ENCODE results near the gene HEATR5A.

Gene HEATR5A

DNA sequence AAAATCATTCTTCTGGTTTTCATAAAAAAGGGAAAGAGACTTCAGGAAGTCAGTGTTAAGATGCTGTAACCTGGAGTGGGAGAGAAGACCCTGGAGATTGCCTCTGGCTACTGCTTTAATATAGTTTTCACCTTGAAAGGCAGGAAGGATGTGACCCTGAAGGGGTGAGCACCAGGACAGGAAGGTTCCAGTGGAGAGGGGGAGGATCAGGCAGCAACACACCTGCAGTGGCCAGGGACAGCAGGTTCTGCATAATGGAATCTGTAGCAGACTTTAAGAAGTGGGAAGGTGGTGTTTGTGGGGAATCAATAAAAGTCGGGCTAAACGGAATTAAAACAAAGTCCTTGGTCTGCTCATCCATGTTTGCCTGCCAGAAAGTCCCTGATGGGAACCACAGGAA is 6.3 kb upstream of the HEATR5A start:
- no peak for DNase-seq (ENCODE audit: low spot score)

GRCh38 chr14:31425905-31426304 is 5.6 kb upstream of the HEATR5A start:
- DNase-seq (ENCODE audit: low spot score): no peak

DNA sequence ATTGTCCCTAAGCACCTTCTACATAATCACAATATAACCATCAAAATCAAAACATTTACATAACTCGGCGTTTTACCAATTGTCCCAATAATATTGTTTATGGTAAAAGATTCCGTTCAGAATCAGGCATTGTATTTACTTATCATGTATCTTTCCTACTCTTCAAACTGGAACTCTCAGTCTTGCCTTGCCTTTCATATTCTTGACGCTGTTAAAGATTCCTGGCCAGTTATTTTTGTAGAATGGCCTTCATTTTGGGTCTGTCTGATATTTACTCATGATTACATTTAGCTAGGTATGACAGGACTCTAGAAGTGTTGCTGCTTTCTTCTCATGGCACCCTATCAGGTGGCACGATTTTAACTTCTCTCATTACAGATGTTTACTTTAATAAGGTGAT is 850 bp upstream of the HEATR5A start:
- DNase-seq (ENCODE audit: low spot score): no peak

GRCh38 chr14:31419967-31420318 is 407 bp downstream of the HEATR5A start:
- peak; percentile 56 for DNase-seq (ENCODE audit: low spot score)

DNA sequence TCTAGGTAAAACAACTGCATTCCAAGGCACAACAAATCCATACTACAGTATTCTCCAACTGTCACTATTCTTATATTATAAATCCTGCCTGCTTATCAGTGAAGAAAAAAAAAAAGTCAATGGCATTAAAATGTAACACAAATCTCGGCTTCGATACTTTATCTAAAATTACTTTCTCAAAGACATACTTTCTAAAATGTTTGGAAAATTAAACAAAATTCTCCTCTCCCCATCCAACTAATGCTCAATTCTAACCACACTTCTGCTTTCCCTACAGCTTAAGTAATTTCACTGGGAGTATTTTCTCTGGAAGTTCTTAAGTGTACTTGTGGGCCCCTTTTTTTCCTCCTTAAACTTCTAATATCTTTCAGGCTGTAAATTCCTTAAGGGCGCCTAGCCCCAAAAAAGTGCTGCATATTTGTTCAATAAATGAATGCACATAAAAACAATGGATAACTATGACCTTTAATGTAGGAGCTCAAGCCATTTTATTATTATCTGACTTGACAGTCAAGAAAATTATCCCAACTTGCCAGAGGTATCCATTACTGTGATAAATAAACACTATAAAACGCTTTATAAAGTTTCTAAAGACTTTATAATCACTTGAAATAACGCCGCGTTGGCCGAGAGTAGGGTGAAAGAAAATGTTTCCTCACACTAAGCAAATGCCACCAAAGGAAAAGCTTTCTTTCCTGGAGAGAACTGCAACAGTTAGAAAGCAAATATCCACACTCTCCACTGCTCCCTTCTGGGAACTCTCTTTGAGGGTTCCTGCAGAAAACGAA is 977 bp downstream of the HEATR5A start:
- DNase-seq (ENCODE audit: low spot score): no peak

DNA sequence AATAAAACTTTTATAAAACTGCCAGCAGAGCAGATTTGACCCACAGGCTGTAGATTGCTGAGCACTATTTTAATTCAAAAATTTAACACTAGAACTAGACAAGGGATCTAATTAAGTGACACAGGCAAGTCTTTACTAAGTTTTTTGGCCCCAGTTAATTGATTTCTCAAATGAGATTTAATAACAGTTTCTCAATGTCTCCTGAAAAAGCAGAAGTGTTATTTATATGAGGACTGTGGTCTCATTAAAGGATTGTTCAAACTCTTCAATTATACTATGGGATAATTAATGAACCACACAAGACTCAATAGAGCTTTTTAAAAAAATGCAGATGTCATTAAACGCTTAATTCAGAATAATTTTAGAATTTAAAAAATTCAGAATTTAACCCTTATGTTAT is 1.9 kb downstream of the HEATR5A start:
- no peak for DNase-seq (ENCODE audit: low spot score)

- no peak for DNase-seq (ENCODE audit: low spot score)
Observed at GRCh38 chr14:31414190-31414833, 6.0 kb downstream of the HEATR5A start.

DNA sequence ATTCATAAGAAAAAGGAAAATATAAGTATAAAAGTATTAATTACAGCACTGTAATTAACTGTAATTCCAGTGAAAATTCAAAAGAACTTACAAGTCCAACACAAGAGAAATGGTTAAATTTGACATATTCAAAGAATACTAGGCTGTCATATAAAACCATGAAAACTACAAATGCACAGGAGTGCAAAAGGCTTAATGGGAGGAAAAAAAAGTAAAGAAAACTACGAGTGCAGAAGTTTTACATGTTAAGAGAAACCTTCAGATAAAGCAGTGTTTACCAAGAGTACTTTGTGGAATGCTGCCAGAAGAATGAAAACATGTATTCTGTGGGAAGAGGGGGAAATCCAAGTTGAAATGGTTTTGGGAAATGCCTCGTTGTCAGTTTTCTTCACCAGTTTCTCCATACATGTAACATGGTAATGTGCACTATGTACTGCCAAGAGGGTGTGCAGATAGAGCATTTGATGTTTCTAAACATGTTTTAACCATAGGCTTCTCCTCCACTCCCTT is 9.1 kb downstream of the HEATR5A start:
- DNase-seq (ENCODE audit: low spot score): no peak

- no peak for DNase-seq (ENCODE audit: low spot score)
Observed at GRCh38 chr14:31410048-31410650, 10.2 kb downstream of the HEATR5A start.

GRCh38 chr14:31408421-31408820 is 11.9 kb downstream of the HEATR5A start:
- DNase-seq (ENCODE audit: low spot score): no peak

- DNase-seq (ENCODE audit: low spot score): no peak
Observed at GRCh38 chr14:31405599-31406232, 14.6 kb downstream of the HEATR5A start.

- DNase-seq (ENCODE audit: low spot score): no peak
Observed at GRCh38 chr14:31405106-31405505, 15.2 kb downstream of the HEATR5A start.

GRCh38 chr14:31403707-31404106 is 16.6 kb downstream of the HEATR5A start:
- DNase-seq (ENCODE audit: low spot score): no peak

DNA sequence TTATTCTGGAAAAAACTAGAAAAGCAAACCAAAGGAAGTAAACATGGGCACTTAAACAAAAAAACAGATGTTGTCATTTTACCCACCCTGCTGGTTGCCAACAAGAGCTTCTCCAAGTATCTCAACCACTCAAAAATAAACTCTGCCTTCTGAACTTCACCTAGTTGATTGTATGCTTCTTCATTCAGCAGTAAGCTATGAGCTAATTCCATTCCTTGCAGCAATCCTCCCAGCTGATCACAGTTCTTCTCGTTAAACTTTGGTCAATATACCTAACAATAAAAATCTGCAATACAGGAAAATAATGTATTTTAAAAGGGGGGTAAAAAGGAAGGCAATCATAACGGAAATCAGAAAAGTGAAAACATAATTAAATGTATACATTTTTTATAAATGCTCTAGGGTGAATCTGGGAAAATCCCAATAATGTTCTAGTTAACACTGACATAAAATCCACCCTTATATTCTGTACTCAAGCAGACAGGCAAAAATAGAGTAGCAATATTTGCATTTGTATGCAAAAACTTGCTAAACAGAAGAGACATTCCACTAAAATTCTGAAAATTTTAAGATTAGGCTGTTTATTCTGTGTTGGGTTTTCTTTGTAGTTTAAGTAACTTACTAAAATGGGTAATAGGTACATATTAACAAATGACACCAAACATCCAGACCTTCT is 17.4 kb downstream of the HEATR5A start:
- DNase-seq (ENCODE audit: low spot score): no peak

DNA sequence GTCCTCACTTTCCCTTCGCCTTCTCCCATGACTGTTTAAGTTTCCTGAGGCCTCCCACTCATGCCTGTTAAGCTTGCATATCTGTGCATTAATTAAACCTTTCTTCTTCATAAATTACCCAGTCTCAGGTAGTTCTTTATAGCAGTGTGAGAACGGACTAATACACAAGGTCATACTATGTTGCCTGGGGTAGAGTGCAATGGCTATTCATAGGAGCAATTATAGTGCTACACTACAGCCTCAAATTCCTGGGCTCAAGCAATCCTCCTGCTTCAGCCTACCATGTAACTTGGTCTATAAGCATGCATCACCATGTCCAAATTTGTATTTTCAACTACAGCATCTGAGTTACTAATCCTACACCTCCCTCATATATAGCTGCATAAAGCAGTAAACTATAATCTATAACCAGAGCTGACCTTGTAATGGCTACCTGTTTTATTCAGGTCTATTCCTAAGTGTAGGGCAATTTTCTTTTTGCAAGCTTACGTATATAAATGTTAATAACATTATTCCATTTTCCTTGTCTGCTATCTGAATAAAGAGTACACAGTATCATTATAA is 18.9 kb downstream of the HEATR5A start:
- no peak for DNase-seq (ENCODE audit: low spot score)

- DNase-seq (ENCODE audit: low spot score): no peak
Observed at GRCh38 chr14:31400031-31400638, 20.2 kb downstream of the HEATR5A start.

GRCh38 chr14:31395572-31396205 is 24.7 kb downstream of the HEATR5A start:
- DNase-seq (ENCODE audit: low spot score): no peak

DNA sequence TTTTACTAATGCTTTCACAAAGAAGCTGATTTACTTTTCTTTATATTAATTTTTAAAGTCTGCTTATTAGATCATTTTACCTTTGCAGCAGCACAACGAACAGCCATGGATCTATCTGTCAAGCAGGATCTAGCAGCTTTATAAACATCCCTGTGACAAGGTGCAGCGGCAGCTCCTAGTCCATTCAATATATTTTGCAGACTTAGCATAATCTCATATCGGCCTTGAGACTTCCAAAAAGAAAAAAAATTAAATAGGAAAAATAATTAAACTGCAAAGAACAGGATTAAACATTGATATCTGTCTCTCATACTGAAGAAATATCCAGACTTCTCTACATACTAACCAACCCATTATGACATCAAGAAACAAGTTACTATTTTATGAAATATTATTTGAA is 25.2 kb downstream of the HEATR5A start:
- DNase-seq (ENCODE audit: low spot score): no peak

GRCh38 chr14:31391977-31392503 is 28.3 kb downstream of the HEATR5A start:
- DNase-seq (ENCODE audit: low spot score): no peak

GRCh38 chr14:31391473-31391872 is 28.9 kb downstream of the HEATR5A start:
- no peak for DNase-seq (ENCODE audit: low spot score)

GRCh38 chr14:31389946-31390345 is 30.4 kb downstream of the HEATR5A start:
- DNase-seq (ENCODE audit: low spot score): no peak
